Astrocyte of the cerebellum (primary cell): ENCODE measurements around the gene KLHDC7B.
"Not testable (repeated sequence)": the region's sequence is repeated elsewhere in the genome, so short reads cannot be mapped to it uniquely, and the experiment has no call there.

Source experiments
- DNase-seq: peaks from one replicate; pipeline ENCODE4 v3.0.0-alpha.2; 2011; ENCODE audit warnings: low read depth
- H3K4me3 ChIP-seq: 2 replicates; pipeline ENCODE4 v1.5.1; 2011; ENCODE audit warnings: mild to moderate bottlenecking, low read depth, low read length, moderate library complexity
- CTCF ChIP-seq: IDR thresholded peaks from 2 replicates; pipeline ENCODE4 v1.5.1; 2012; ENCODE audit warnings: low read length, low read depth, moderate library complexity, mild to moderate bottlenecking; ENCODE audit errors: missing control alignments
- in situ Hi-C: cut with HindIII; loops from 2 replicates; pipeline ENCODE4 v1.10.0; 2017; ENCODE audit warnings: low sequenced_read_pairs

Gene KLHDC7B

GRCh38 chr22:50529897-50530579, 15.7 kb upstream of the KLHDC7B start, which contains the start of gene TYMP:
TYMP (minus strand) TSS chr22:50530012; CDS start chr22:50529709, 303 bp downstream.
- in situ Hi-C loops, result no loop called here
- TF ChIP-seq CTCF, result no peak
- no peak for DNase-seq
- peak within 1 kb of the TSS; percentile 20 for H3K4me3 ChIP-seq

GRCh38 chr22:50530580-50530876, 15.2 kb upstream of the KLHDC7B start:
- TF ChIP-seq CTCF, result no peak
- in situ Hi-C loops, result no loop called here
- peak overlapping the region; percentile 20 for H3K4me3 ChIP-seq
- DNase-seq, result no peak

GRCh38 chr22:50530877-50531545, 14.7 kb upstream of the KLHDC7B start:
- no peak for TF ChIP-seq CTCF
- no peak for DNase-seq
- in situ Hi-C loops, result no loop called here
- peak overlapping the region; percentile 31 for H3K4me3 ChIP-seq

GRCh38 chr22:50531546-50531961, 14.1 kb upstream of the KLHDC7B start:
- in situ Hi-C loops, result no loop called here
- DNase-seq, result no peak
- no peak for TF ChIP-seq CTCF
- H3K4me3 ChIP-seq, result peak overlapping the region; percentile 31

- TF ChIP-seq CTCF, result no peak
- DNase-seq, result no peak
- peak overlapping the region; percentile 31 for H3K4me3 ChIP-seq
- in situ Hi-C loops, result no loop called here
These were observed 13.6 kb upstream of the KLHDC7B start for GRCh38 chr22:50531962-50532674.

- H3K4me3 ChIP-seq, result no peak overlapping the region
- no peak for TF ChIP-seq CTCF
- in situ Hi-C loops, result no loop called here
- no peak for DNase-seq
These were observed 12.6 kb upstream of the KLHDC7B start for GRCh38 chr22:50532824-50533796.

- DNase-seq, result peak; percentile 23
- in situ Hi-C loops, H3K4me3 ChIP-seq: not testable (repeated sequence)
These were observed 11.6 kb upstream of the KLHDC7B start for GRCh38 chr22:50533856-50534711.
